Measurements from ENCODE around the gene MSI2. TPM values are rescaled to one million over a fixed set of nuclear protein-coding genes. Genes with fewer than 3 reads are reported as not detected.

Gene MSI2
- total RNA-seq, 2 donors from 2014 or later: 112 to 119 TPM

DNA sequence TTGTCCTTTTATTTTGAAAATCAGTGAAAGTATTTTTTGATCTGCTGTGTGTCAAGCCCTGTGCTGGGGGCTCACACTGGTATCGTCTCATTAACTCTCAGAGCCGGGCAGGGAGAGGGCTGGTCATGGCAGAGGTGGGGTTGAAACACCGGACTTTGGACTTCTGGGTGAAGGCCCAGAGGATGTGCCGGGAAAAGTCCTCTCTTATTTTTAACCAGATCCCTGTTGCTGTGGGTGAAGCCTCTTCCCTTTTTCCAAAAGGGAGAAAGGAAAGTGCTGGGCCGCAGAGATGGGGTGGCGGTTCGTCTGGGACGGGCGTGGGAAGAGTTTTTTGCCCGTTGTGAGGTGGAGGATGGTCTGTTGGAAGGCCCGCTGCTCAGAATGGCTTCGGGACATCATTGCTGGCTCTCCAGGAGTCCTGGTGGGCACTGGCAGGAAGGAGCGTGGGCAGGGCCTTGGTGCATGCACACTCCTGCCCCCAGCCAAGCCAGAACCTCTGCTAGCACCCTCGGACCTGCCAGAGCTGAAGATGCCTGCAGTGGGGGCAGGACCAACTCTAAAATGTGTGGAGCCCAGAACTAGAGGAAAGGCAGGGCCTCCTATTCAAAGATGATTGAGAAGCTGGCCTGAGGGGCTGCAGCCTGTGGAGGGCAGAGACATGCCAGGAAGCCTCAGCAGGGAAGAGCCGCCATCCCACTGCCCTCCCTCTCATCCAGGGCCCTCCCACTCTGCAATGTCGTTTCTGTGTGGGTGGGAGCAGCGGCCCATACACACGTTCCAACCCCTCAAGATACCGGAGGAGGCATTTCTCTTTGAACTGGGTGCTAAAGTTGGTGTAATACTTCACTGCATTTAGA, 275.6 kb downstream of the MSI2 start:
- H3K27ac Mint-ChIP-seq: no peak overlapping the region
- ATAC-seq (replicated peaks in 1 of 2): no peak

DNA sequence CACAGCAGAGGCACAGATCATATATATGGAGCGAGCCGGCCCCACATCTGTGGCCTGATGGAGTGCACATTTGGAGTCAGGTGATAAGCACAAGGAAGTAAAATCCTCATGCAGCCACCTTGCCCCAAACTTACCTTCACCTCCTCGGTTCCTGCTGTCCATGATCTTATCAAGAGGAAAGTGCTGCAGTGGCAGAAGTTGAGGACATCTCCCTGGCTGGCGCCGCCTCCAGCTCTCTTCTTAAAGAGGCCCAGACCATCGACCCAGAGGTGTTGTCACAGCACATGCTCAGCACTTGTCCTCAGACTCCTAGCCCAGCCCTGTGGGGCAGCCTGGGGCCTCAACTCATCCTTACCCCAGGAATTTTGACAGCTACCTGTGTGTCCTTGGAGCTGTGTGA, 276.2 kb downstream of the MSI2 start:
- H3K4me3 Mint-ChIP-seq: no peak overlapping the region
- no peaks in the 10 kb centered on the region for H3K27me3 Mint-ChIP-seq (ENCODE audit: low read depth)
- no peak overlapping the region for H3K27ac Mint-ChIP-seq
- DNase-seq: no peak
- H3K36me3 Mint-ChIP-seq (ENCODE audit: insufficient read depth in 2 of 2): no peaks in the 10 kb centered on the region
- H3K9me3 Mint-ChIP-seq: no peaks in the 10 kb centered on the region
- ATAC-seq (replicated peaks in 1 of 2): no peak
- H3K4me1 Mint-ChIP-seq (ENCODE audit: low read depth): peaks cover 40% of the 10 kb centered on the region

More for the DNA sequence above, 275.6 kb downstream of the MSI2 start:
- Mint-ChIP-seq H3K4me3 (no peak overlapping the region), H3K27me3 (ENCODE audit: low read depth) (no peaks in the 10 kb centered on the region), H3K36me3 (ENCODE audit: insufficient read depth in 2 of 2) (no peaks in the 10 kb centered on the region), H3K4me1 (ENCODE audit: low read depth) (peaks cover 33% of the 10 kb centered on the region), H3K9me3 (no peaks in the 10 kb centered on the region)
- no peak for DNase-seq

DNA sequence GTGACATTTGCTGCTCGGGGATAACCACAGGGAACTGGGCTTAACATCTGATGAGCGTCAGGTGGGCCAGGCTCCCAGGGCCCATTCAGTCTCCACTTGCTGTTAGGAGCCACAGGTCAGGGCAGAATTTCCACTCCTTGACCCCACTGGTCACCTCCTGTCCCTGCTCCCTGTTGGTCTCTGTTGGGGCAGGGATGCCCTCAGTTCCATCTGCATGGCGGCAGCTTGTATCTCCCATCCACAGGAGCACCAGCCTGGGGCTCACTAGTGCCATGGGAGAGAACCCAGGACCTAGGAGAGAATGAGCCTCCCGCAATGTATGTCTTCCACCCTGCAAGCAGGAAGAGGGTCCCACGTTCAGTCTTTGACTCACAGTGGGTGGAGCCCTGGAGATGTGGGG, 276.6 kb downstream of the MSI2 start:
- H3K27ac Mint-ChIP-seq: peak overlapping the region; percentile 24
- no peaks in the 10 kb centered on the region for H3K27me3 Mint-ChIP-seq (ENCODE audit: low read depth)
- peaks cover 44% of the 10 kb centered on the region for H3K4me1 Mint-ChIP-seq (ENCODE audit: low read depth)
- H3K4me3 Mint-ChIP-seq: no peak overlapping the region
- DNase-seq (no peak), ATAC-seq (replicated peaks in 1 of 2) (no peak)
- H3K9me3 Mint-ChIP-seq: no peaks in the 10 kb centered on the region
- H3K36me3 Mint-ChIP-seq (ENCODE audit: insufficient read depth in 2 of 2): no peaks in the 10 kb centered on the region

DNA sequence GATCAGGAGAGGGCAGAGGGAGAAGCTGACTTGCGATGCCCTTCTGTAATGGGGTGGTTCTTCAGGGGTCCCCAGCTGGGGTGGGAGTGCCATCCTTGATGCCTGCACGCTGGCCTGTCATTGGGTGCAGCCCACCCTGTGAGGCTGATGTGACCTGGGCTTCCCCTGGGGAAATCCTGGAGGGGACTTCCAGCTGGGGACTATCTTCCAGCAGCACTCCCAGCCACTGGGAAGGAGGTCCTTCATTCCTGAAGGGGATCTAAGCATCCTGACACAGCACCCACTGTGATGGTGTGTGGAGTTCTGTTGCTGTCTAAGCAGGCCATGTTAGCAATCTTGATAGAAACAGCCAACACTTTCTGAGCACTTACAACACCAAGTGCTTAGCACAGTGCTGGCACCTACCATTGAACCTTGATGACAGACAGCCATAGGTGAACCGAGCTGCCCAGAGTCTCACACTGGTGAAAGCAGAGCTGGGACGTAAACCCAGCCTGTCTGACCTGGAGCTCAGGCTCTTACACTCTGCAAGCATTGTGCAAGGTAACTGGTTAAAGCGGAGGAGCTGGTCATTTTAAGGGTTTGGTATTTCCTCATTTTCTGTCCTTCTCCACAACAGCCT, 277.5 kb downstream of the MSI2 start:
- H3K27me3 Mint-ChIP-seq (ENCODE audit: low read depth): no peaks in the 10 kb centered on the region
- no peak overlapping the region for H3K27ac Mint-ChIP-seq
- DNase-seq (no peak), ATAC-seq (replicated peaks in 1 of 2) (no peak)
- peaks cover 45% of the 10 kb centered on the region for H3K4me1 Mint-ChIP-seq (ENCODE audit: low read depth)
- no peak overlapping the region for H3K4me3 Mint-ChIP-seq
- no peaks in the 10 kb centered on the region for H3K9me3 Mint-ChIP-seq
- H3K36me3 Mint-ChIP-seq (ENCODE audit: insufficient read depth in 2 of 2): no peaks in the 10 kb centered on the region

DNA sequence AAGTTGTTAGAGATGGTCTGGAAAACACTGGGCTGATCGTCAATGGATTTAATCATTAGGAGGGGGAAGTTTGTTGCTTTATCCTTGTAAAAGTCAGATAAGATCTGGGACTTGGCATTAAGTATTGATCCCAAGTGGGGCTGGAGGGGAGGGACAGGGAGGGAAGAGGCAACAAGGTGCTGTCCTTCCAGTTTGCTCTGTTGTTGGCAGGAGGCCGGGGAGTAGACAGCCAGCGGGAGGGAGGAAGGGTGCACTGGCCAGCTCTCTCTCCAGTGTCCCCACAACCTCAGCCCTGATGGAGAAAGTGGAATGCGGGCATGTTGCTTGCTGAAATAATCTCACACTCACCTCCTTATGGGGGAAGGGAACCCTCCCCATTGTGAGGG, 278.5 kb downstream of the MSI2 start:
- DNase-seq (no peak), ATAC-seq (replicated peaks in 1 of 2) (no peak)
- H3K9me3 Mint-ChIP-seq: no peaks in the 10 kb centered on the region
- H3K4me3 Mint-ChIP-seq: no peak overlapping the region
- peaks cover 41% of the 10 kb centered on the region for H3K4me1 Mint-ChIP-seq (ENCODE audit: low read depth)
- no peak overlapping the region for H3K27ac Mint-ChIP-seq
- H3K36me3 Mint-ChIP-seq (ENCODE audit: insufficient read depth in 2 of 2): no peaks in the 10 kb centered on the region
- H3K27me3 Mint-ChIP-seq (ENCODE audit: low read depth): no peaks in the 10 kb centered on the region

DNA sequence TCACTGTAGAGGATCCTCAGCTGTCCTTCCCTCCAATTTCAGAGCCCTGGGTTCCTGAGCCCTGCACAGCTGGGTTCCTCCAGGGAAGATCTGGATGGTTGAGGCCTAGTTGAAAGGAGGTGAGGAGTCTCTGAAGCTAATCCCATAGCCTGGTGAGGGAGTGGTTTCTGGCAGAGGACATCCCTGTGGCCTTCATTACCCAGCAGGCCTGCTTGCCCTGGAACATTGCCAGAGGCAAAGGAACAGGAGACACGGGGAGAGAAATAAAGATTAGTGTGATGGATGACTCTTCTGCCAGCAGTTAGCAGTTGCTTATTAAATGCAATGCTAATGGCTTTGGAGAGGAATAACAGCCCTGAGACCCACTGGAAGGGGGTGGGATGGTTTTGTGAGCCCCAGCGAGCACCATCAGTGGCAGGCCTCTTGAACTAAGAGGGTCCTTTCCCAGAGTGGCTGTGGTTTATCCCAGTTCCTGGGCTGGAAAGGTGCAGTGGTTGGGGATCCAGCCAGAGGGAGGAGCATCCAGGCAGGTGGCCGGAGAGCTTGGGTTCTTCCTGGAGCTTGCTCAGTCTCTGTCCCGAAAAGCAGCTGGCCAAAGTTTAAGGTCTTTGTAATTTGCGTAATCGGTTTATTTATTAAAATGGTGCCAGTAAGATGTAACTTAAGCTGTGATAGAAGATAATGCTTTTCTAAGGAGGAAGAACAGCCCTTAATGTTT, 279.1 kb downstream of the MSI2 start:
- Mint-ChIP-seq H3K36me3 (ENCODE audit: insufficient read depth in 2 of 2) (no peaks in the 10 kb centered on the region), H3K27me3 (ENCODE audit: low read depth) (no peaks in the 10 kb centered on the region), H3K4me3 (no peak overlapping the region), H3K9me3 (no peaks in the 10 kb centered on the region), H3K27ac (no peak overlapping the region), H3K4me1 (ENCODE audit: low read depth) (peaks cover 41% of the 10 kb centered on the region)
- DNase-seq (no peak), ATAC-seq (replicated peaks in 1 of 2) (no peak)

DNA sequence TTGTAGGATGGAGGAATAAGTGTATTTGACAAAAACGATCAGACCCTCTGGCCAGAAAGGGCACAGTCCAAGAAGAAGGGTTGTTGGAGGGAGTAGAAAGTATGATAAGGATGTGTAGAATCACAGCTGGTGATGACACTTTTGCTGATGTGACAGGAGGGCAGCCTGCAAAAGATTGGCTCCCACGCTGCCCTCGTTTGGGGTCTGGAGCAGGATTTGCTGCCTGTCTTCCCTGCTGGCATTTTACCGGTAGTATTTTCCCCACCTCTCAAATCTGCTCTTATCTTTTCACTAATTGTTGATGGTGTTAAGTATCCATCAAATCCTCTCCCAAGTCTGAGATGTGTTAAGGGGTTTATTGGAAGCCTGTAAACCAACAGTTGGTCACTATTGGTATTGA, 280.0 kb downstream of the MSI2 start:
- DNase-seq (no peak), ATAC-seq (replicated peaks in 1 of 2) (no peak)
- no peak overlapping the region for H3K27ac Mint-ChIP-seq
- peaks cover 41% of the 10 kb centered on the region for H3K4me1 Mint-ChIP-seq (ENCODE audit: low read depth)
- H3K27me3 Mint-ChIP-seq (ENCODE audit: low read depth): no peaks in the 10 kb centered on the region
- no peaks in the 10 kb centered on the region for H3K9me3 Mint-ChIP-seq
- H3K4me3 Mint-ChIP-seq: no peak overlapping the region
- H3K36me3 Mint-ChIP-seq (ENCODE audit: insufficient read depth in 2 of 2): no peaks in the 10 kb centered on the region

DNA sequence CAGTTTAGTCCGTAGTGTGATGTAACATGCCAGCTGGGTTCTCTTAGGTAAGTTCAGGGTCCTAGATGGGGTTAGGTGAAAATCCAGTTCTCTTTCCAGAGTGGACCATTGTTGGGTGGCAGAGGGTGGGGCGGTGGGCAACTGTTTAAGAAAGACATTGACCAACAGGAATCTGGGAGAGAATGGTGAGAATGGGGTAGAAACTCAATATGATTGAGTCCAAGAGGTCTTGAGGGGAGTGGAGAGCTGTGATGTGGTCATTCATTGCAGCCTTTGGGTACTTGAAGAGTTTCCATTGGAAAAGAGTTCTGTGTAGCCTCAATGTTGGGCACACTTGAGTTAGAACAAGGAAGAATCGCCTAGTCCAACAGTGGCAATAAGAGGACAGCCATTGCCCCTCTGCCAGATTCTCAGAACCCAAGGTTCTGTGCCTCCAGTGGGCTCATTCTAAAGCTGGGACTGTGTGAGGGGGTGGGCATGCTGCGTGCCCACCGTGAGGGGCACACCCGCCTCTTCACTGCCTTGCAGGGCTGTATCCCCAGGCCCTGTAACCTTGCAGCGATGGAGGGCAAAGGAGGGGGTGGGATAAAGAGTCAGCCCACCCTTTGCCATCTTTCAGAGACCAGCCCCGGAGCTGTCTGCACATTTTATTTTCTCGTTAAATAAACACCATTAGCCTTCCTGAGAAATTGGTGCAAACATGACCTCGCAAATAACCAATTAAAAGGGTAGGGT, 280.6 kb downstream of the MSI2 start:
- ATAC-seq (replicated peaks in 1 of 2): no peak

DNA sequence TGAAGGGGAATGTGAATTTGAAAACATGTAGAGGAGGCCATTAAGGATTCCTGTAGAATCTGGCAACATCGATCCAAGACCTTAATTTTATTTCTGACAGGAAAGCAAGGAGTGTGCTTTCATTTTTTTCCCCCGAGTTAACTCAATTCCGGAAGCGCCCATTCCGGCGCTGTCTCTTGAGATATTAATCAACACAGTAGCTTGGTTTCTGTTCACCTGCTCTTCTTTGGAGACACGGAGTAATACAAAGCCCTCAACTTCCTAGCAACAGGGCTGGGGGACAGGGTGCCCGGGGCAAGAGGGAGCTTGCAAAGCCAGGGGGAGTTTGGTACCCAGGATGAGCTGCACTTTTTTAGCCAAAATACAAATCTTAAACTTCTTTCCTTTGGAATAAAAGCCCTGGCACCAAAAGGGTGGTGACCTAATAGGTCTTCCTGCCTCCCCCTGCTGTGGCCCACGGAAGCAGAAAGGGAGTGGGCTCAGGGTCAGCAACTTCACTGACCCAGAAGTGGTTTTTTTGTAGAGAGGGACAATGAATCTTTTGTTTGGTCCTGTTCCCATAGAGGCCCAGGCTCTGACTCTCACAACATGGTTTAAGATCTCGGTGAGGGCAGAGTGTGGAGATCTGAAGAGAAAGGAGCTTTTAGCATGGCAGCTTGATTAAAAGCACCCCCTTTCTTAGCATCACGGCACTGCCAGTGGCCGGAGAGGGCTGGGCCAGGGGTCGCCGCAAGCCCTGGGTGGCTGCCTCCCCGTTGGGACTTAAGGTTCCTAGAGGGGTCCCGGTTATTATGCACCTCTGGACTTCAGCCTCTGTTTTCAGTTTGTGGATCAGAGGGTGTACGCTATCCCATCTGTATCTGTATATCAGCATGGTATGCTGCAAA, 281.4 kb downstream of the MSI2 start:
- peaks cover 35% of the 10 kb centered on the region for H3K4me1 Mint-ChIP-seq (ENCODE audit: low read depth)
- peak overlapping the region; percentile 56 for H3K27ac Mint-ChIP-seq
- H3K36me3 Mint-ChIP-seq (ENCODE audit: insufficient read depth in 2 of 2): no peaks in the 10 kb centered on the region
- ATAC-seq (replicated peaks in 1 of 2): peak in 1 of 2 donors; percentile 31
- H3K4me3 Mint-ChIP-seq: peak overlapping the region; percentile 47 to 75
- no peaks in the 10 kb centered on the region for H3K9me3 Mint-ChIP-seq
- no peak for DNase-seq
- no peaks in the 10 kb centered on the region for H3K27me3 Mint-ChIP-seq (ENCODE audit: low read depth)

More for the DNA sequence above, 280.6 kb downstream of the MSI2 start:
- peaks cover 39% of the 10 kb centered on the region for H3K4me1 Mint-ChIP-seq (ENCODE audit: low read depth)
- peak overlapping the region; percentile 56 for H3K27ac Mint-ChIP-seq
- H3K9me3 Mint-ChIP-seq: no peaks in the 10 kb centered on the region
- peak overlapping the region; percentile 47 to 75 for H3K4me3 Mint-ChIP-seq
- no peaks in the 10 kb centered on the region for H3K36me3 Mint-ChIP-seq (ENCODE audit: insufficient read depth in 2 of 2)
- no peaks in the 10 kb centered on the region for H3K27me3 Mint-ChIP-seq (ENCODE audit: low read depth)
- no peak for DNase-seq

DNA sequence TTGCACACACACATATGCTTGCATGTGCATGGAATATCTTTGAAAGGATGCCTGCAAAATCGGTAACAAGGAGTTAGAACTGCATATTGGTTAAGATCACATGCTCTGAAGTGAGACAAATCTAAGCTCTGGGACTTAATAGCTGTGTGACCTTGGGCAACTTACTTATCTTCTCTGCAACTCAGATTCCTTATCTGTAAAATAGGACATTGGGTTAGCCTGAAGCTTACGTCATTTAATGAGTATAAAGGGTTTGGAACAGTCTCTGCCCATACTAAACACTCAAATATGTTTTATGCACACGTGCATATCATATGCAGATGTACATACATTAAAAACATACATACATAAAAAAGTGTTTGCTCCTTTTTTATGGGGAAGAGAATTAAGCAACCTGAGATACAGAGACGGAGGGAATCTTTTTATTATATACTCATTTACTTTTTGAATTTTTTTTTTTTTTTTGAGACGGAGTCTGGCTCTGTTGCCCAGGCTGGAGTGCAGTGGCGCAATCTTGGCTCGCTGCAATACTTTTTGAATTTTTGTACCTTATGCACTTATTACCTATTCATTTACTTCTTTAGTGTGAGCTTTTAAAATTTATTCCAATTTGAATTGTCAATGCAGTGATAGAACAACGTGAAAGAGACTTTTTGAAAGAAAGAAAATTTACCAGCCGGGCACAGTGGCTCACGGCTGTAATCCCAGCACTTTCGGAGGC, 282.6 kb downstream of the MSI2 start:
- ATAC-seq (replicated peaks in 1 of 2) (no peak), DNase-seq (no peak)
- Mint-ChIP-seq H3K9me3 (no peaks in the 10 kb centered on the region), H3K27ac (no peak overlapping the region), H3K4me1 (ENCODE audit: low read depth) (peaks cover 35% of the 10 kb centered on the region), H3K4me3 (no peak overlapping the region), H3K36me3 (ENCODE audit: insufficient read depth in 2 of 2) (no peaks in the 10 kb centered on the region), H3K27me3 (ENCODE audit: low read depth) (no peaks in the 10 kb centered on the region)

DNA sequence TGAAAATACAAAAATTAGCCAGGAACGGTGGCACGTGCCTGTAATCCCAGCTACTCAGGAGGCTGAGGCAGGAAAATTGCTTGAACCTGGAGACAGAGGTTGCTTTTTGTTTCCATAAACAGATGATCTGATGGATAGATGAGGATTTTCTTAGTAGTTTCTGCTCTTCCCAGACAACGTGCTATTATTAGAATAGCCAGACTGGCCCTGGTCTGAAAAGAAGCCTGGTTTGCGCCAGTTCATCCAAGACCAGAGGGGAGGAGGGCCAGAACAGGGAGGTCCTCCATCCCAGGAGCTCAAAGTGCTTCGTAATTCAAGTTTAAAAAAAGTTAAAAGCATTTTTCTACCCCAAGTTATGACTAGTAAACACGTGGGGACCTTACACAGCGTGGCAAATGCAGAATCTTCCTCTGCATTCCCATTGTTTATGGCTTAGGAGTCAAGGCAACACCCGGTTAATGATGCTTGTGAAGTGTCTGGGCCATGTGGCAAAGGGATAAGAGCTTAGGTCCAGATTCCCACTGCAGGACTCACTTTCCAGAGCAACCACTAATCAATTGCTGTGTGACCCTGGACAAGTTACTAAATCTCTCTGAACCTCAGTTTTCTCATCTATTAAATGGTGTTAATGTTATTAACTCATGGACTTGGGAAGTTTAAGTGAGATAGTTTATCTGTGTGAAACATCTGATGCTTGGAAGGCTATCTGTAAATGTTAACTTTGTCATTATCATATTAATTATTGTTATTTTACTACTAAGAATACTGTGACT, 283.4 kb downstream of the MSI2 start:
- Mint-ChIP-seq H3K4me3 (no peak overlapping the region), H3K36me3 (ENCODE audit: insufficient read depth in 2 of 2) (no peaks in the 10 kb centered on the region), H3K4me1 (ENCODE audit: low read depth) (peaks cover 40% of the 10 kb centered on the region), H3K27ac (no peak overlapping the region), H3K27me3 (ENCODE audit: low read depth) (no peaks in the 10 kb centered on the region), H3K9me3 (no peaks in the 10 kb centered on the region)
- DNase-seq (no peak), ATAC-seq (replicated peaks in 1 of 2) (no peak)
